Lung microvascular endothelial cell (primary cell): ENCODE measurements around the gene MMRN2. TPM values are rescaled to one million over a fixed set of nuclear protein-coding genes. Genes with fewer than 3 reads are reported as not detected.
A peak's percentile ranks its signal among the peaks of the same experiment; 100 is the strongest.
"Not testable (repeated sequence)": the region's sequence is repeated elsewhere in the genome, so short reads cannot be mapped to it uniquely, and the experiment has no call there.

Experiments
- DNase-seq, 2 donors: peaks; one replicate each; pipeline versions ENCODE4 v3.0.0 to v3.0.0-alpha.2; 2010; ENCODE audit warnings: low read depth in 2 of 2
- total RNA-seq: library from RNA; depleted of rRNA; stranded (reverse); fragments of >200 nt; gene quantifications from 2 replicates; pipeline ENCODE4 v1.2.1, GENCODE V29; 2014

The MMRN2 gene
- total RNA-seq, result 14.9 and 96.3 TPM in 2 replicates

GRCh38 chr10:86957471-86958115, at the start of gene MMRN2:
MMRN2 (minus strand) TSS chr10:86957615; CDS start chr10:86957541, 74 bp downstream.
- DNase-seq, result peak; percentile 34 to 78

DNA sequence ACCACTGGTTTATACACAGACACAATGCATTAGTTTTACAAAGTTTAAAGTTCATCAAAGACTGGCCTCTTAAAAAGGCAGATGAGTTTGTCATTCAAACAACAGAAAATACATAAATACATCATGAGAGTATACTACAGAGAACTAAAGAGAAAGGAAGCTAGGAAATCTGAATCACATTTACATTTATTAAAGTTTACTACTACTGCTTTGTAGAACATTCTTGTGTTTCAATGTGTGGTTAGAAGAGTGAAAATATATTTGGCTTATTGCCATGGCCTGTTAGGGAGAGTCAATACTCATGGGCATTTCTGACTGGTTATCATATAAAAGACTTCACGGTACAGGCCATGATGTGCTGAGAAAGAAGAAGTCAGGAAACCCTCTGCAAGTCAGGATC, 49.7 kb upstream of the MMRN2 start:
- DNase-seq, result not testable (repeated sequence)

GRCh38 chr10:87000491-87000890, 43.1 kb upstream of the MMRN2 start:
- peak in 1 of 2 donors; percentile 30 for DNase-seq

DNA sequence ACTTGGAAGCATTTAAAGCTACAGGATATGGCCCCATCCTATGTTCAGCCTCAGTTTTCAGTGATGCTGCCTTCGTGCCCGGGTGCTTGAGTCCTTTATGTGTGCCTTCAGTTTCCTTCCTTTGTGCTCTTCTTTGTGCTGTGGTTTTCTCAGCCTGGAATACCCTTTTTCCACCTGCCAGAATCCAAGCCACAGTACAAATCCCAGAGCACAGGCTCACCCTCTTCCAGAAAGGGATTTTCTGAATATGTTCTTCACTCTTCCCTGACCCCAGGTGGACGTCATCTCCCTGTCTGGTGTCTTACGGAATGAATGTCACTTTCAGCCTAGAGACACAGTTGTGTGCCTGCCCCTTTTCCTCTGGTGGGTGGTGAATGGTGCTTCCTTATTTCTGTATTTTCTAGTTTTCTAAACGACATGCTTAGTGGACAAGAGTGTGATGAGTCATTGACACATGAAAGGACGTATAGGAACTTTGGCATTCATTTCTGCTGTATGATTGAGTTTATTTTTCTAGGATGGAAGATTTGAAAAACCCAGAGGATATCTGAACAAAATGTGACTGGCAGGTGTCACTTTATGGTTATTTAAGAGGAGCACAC, 42.5 kb upstream of the MMRN2 start:
- not testable (repeated sequence) for DNase-seq

DNA sequence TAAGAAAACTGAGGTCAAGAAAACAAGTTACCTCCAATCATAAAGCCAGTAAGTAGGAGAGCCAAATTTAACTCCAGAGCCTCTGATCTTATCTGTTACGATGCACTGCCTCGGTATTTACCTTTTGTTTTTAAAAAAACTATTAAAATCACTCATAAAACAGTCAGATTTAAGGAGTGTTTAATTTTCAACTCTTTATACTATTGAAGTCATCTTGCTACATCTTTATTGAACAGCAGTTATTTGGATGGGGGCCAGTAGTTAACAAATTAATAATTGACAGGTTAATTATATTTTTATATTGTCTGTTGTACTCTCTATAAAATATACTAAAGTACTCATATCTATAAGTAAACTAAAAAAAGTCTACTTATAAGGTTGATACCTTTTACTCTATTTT, 35.5 kb upstream of the MMRN2 start:
- no peak for DNase-seq

DNA sequence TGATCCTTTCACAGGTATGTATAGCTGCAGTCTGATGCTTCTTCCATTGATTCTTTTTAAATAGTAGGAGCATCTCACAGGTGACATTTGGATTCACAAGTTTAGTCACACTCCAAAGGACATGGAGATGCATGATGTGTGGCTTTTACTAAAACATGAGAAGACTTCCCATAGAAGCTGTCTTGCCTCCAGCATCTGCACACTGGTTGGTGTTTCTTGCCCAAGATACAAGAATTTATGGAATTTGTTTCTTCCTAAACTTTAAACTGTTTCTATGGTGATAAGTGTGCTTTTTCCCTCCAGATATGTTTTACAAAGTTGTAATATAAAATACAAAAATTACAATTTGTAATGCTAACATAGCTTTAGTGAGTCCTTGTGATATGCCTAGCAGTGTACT, 35.0 kb upstream of the MMRN2 start:
- DNase-seq, result no peak

DNA sequence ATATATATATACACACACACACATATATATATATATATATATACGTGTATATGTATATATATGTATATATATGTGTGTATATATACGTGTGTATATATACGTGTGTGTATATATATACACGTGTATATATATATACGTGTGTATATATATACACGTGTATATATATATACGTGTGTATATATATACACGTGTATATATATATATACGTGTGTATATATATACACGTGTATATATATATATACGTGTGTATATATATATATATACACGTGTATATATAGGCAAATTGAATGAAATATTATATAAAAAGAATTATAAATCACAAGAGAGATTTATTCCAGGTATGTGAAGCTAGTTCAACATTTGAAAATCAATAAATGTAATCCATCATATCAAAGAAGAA, 33.9 kb upstream of the MMRN2 start:
- DNase-seq, result not testable (repeated sequence)

- DNase-seq, result no peak
These were observed 31.1 kb upstream of the MMRN2 start for GRCh38 chr10:86988520-86988919.

GRCh38 chr10:86984498-86984897, 27.1 kb upstream of the MMRN2 start:
- not testable (repeated sequence) for DNase-seq

GRCh38 chr10:86981716-86982115, 24.3 kb upstream of the MMRN2 start:
- DNase-seq, result no peak

- not testable (repeated sequence) for DNase-seq
These were observed 23.6 kb upstream of the MMRN2 start for GRCh38 chr10:86981020-86981419.

GRCh38 chr10:86979977-86980448, 22.6 kb upstream of the MMRN2 start:
- peak in 1 of 2 donors; percentile 14 for DNase-seq

GRCh38 chr10:86979296-86979818, 21.9 kb upstream of the MMRN2 start:
- no peak for DNase-seq

DNA sequence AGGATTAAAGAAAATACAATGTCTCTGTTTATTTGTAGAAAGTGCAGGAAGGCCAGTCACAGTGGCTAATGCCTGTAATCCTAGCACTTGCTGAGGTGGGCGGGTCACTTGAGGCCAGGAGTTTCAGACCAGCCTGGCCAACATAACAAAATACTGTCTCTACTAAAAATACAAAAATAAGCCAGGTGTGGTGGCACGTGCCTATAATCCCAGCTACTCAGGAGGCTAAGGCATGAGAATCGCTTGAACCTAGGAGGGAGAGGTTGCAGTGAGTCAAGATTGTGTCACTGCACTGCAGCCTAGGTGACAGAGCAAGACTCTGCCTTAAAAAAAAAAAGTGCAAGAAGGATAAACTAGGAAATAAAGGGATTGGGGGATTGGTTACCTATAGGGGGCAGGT, 21.0 kb upstream of the MMRN2 start:
- DNase-seq, result not testable (repeated sequence)

DNA sequence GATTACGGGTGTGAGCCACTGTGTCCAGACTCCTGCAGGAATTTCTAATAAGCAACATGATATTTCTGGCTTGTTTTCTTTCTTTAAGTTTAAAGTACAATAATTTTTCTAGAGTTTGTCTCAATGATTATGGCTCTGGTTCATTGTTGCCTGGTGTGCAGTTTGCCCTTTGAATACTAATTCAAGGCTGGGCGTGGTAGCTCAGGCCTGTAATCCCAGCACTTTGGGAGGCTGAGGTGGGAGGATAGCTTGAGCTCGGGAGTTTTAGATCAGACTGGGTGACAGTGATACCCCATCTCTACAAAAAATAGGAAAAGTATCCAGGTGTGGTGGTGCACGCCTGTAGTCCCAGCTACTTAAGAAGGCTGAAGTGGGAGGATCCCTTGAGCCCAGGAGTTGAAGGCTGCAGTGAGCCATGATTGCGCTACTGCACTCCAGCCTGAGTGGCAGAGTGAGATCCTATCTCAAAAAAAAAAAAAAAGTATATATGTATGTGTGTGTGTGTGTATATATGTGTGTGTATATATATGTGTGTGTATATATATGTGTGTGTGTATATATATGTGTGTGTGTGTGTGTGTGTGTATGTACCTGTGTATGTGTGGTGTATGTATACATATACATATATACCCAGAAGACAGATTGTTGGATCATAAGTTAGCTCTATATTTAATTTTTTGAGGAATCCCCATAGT, 19.1 kb upstream of the MMRN2 start:
- no peak for DNase-seq

GRCh38 chr10:86974484-86974883, 17.1 kb upstream of the MMRN2 start:
- no peak for DNase-seq

DNA sequence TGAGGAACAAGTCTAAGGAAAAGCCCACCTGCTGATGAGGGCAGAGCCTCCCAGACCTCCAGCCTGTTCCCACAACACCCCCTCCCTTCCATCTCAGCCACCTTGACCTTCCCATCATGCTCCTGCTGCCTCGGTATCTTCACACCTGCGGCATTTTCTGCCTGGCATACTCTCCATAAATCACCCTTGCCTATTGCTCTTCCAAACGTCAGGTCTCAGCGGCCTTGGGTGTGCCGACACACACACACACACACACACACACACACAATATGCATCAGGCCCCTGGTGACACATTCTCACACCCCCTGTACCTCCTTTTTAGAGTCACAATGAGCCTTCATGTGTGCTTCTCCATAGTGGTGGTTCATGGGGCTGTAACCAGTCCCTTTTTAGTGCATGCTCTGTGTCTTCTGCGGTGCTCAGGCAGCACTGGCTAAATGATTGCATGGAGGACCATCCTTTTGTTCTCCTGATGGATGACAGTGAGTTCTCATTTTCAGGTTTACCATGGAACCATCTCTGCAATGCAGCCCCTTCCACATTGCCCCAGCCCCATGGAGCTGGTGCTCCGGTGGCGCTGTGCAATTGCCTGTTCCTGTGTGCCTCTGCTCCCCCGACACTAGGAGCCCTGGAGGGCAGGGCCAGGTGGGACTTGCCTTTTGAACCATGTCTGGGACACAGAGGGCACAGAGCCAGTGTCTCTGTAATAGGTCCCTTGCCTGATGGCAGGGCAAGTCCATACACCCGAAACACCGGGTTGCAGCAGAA, 15.4 kb upstream of the MMRN2 start:
- no peak for DNase-seq

DNA sequence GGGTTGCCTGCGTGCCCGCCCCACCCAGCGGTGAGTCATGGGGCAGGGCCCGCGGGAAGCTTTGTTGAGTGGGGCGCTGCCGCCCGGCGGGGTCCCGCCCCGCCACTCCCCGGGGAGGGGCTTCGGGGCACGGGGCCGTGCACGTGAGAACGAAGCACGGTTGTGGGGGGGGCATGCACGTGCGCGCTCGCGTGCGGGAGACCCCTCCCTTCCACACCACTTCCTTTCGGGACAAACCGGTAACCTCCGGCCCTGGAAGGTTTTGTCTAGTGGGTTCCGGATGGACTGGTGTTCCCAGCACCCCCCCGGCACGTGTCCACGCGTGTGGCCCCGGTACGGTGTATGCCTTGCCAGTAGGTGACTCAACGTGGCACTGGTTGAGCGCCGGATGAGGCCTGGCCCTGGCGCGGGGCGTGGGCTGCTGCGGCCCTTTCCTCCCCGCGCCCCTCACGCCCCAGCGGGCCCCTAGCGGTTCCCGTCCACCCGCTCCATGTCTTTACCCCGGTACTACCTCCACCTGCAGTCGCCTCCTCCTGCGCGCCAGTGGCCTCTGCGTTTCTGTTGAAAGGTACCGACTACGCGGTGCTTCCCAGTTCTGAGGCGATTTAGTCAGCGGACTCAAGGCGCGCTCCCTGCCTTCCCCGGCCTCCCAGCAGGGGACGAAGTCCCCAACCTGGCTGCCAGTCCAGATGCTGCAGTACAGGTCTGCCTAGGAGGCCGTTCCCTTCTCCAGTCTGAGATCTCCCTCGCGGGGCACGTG, 14.0 kb upstream of the MMRN2 start:
- DNase-seq, result peak; percentile 84 to 95

DNA sequence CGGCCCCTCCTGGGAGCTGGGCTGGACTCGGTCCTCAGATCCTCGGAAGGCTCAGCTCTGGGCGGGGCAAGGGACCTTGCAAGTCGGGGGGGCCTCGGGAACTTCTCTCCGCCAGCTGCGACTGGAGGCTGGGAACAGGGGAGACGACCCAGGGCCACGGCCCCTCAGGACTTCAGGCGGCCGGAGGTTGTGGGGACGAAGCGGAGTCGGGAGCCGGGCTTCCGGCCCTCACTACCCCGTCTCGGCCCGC, 13.5 kb upstream of the MMRN2 start:
- no peak for DNase-seq

GRCh38 chr10:86970162-86970981, 13.0 kb upstream of the MMRN2 start:
- peak; percentile 64 to 80 for DNase-seq
